ENCODE measurements around the gene TLN1. TPM values are rescaled to one million over a fixed set of nuclear protein-coding genes. Genes with fewer than 3 reads are reported as not detected.

Gene TLN1
- total RNA-seq, 1 donor from 2014 or later: 93.7 TPM

- DNase-seq: no peak
Measured at GRCh38 chr9:35682520-35683315, 49.3 kb downstream of the TLN1 start.

DNA sequence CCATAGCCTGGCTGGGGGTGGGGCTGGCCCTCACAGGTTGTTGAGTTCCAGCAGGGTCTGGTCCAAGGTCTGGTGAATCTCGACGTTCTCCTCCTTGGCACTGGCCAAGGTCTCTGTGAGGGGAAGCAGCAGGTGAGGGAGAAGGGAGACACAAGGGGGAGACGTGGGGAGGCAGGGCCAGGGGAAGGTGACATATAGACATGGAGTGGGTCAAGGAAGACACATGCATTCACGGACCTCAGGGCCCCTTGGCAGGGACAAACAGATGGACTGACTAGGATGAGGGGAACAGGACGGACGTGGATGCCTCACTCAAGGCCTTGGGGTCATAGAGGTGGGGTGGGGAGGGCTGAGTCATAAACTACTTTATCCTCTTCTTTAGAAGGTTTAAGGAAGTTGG lies 49.9 kb downstream of the TLN1 start:
- DNase-seq: no peak

GRCh38 chr9:35681341-35682002 lies 50.5 kb downstream of the TLN1 start:
- DNase-seq: no peak

DNA sequence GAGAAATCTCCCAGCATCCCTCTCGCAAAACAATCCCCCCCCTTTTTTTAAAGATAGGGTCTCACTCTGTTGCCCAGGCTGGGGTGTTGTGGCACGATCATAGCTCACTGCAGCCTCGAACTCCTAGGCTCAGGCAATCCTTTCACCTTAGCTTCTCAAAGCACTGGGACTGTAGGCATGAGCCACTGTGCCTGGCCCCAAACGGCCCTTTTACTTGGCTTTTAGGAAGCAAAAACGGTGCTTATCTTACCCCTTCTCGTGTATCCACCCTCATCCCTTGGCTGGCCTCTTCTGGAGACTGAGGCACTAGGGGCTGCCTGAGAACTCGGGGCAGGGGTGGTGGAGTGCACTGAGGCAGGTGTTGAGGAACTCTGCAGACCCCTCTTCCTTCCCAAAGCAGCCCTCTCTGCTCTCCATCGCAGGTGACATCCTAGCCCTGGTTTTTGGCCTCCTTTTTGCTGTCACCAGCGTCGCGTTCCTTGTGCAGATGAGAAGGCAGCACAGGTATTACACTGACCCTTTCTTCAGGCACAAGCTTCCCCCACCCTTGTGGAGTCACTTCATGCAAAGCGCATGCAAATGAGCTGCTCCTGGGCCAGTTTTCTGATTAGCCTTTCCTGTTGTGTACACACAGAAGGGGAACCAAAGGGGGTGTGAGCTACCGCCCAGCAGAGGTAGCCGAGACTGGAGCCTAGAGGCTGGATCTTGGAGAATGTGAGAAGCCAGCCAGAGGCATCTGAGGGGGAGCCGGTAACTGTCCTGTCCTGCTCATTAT lies 51.5 kb downstream of the TLN1 start:
- no peak for DNase-seq

DNA sequence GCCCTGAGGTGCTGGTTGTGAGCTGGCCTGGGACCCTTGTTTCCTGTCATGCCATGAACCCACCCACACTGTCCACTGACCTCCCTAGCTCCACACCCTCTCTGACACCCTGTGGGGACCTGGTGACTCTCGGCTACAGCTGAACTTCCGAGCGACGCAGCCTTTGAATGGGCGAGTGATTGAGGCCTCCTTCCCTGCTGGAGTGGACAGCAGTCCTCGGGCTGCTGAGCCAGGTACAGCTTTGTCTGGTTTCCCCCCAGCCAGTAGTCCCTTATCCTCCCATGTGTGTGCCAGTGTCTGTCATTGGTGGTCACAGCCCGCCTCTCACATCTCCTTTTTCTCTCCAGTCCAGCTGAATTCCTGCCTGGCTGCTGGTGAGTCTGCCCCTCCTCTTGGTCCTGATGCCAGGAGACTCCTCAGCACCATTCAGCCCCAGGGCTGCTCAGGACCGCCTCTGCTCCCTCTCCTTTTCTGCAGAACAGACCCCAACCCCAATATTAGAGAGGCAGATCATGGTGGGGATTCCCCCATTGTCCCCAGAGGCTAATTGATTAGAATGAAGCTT lies 52.1 kb downstream of the TLN1 start:
- DNase-seq: no peak

DNA sequence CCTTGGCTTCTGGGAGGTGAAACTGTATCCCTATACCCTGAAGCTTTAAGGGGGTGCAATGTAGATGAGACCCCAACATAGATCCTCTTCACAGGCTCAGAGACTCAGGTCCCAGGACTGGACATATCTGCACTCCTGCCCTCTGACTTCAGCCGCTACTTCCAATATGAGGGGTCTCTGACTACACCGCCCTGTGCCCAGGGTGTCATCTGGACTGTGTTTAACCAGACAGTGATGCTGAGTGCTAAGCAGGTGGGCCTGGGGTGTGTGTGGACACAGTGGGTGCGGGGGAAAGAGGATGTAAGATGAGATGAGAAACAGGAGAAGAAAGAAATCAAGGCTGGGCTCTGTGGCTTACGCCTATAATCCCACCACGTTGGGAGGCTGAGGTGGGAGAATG lies 52.9 kb downstream of the TLN1 start:
- no peak for DNase-seq

DNA sequence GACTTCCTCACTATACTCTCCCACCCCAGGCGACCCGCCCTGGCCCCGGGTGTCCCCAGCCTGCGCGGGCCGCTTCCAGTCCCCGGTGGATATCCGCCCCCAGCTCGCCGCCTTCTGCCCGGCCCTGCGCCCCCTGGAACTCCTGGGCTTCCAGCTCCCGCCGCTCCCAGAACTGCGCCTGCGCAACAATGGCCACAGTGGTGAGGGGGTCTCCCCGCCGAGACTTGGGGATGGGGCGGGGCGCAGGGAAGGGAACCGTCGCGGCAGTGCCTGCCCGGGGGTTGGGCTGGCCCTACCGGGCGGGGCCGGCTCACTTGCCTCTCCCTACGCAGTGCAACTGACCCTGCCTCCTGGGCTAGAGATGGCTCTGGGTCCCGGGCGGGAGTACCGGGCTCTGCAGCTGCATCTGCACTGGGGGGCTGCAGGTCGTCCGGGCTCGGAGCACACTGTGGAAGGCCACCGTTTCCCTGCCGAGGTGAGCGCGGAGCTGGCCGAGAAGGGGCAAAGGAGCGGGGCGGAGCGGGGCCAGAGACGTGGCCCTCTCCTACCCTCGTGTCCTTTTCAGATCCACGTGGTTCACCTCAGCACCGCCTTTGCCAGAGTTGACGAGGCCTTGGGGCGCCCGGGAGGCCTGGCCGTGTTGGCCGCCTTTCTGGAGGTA lies 56.1 kb downstream of the TLN1 start:
- no peak for DNase-seq

DNA sequence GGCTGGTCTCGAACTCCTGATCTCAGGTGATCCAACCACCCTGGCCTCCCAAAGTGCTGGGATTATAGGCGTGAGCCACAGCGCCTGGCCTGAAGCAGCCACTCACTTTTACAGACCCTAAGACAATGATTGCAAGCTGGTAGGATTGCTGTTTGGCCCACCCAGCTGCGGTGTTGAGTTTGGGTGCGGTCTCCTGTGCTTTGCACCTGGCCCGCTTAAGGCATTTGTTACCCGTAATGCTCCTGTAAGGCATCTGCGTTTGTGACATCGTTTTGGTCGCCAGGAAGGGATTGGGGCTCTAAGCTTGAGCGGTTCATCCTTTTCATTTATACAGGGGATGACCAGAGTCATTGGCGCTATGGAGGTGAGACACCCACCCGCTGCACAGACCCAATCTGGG lies 56.8 kb downstream of the TLN1 start:
- no peak for DNase-seq

DNA sequence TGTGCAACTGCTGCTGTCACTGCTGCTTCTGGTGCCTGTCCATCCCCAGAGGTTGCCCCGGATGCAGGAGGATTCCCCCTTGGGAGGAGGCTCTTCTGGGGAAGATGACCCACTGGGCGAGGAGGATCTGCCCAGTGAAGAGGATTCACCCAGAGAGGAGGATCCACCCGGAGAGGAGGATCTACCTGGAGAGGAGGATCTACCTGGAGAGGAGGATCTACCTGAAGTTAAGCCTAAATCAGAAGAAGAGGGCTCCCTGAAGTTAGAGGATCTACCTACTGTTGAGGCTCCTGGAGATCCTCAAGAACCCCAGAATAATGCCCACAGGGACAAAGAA lies 58.0 kb downstream of the TLN1 start:
- DNase-seq: no peak

GRCh38 chr9:35673132-35674024 lies 58.6 kb downstream of the TLN1 start, which contains the start of gene CA9:
Gene CA9 (plus strand): TSS chr9:35673928. CDS start chr9:35673960, 32 bp downstream.
- no peak for DNase-seq

- DNase-seq: no peak
Measured at GRCh38 chr9:35669331-35670145, 62.5 kb downstream of the TLN1 start.

DNA sequence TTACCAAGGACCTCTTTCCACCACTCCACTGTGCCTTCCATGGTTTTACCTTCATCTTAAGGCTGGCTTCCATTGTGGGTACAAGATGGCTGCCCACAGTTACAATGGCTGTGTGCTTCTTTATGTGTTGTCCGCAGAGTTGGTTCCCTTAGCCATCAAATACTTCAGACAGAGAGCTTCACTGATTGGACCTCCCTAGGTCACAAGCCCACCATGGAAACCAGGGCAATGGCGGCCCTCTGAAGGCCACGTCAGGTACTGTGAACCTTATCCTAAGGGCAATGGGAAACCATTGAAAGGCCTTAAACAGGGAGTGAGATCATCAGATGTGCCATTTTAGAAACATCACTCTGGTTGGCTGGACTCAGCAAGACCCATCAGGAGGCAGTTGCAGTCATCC lies 64.1 kb downstream of the TLN1 start:
- no peak for DNase-seq

GRCh38 chr9:35666549-35666948 lies 65.4 kb downstream of the TLN1 start:
- DNase-seq: no peak

- DNase-seq: no peak
Measured at GRCh38 chr9:35666045-35666444, 66.0 kb downstream of the TLN1 start.

- no peak for DNase-seq
Measured at GRCh38 chr9:35665471-35665818, 66.5 kb downstream of the TLN1 start.

GRCh38 chr9:35664531-35665470 lies 67.2 kb downstream of the TLN1 start, which contains the start of gene ARHGEF39:
Gene ARHGEF39 (minus strand): TSS chr9:35665195. CDS start chr9:35665169, 26 bp downstream.
- peak; percentile 54 for DNase-seq

GRCh38 chr9:35662437-35662836 lies 69.6 kb downstream of the TLN1 start:
- no peak for DNase-seq

- DNase-seq: no peak
Measured at GRCh38 chr9:35661756-35662350, 70.1 kb downstream of the TLN1 start.

GRCh38 chr9:35660966-35661415 lies 71.0 kb downstream of the TLN1 start:
- no peak for DNase-seq

Measured in skin of body (tissue), 2 donors.